Measurements from ENCODE around the gene CYP2C19.
"Not testable (repeated sequence)": the region's sequence is repeated elsewhere in the genome, so short reads cannot be mapped to it uniquely, and the experiment has no call there.

CYP2C19 gene

GRCh38 chr10:94830025-94830424 lies 67.5 kb downstream of the CYP2C19 start:
- H3K36me3 Mint-ChIP-seq (ENCODE audit: low read depth); H3K27me3 Mint-ChIP-seq; H3K4me1 Mint-ChIP-seq (ENCODE audit: low read depth); intact Hi-C loops (cut with micrococcal nuclease); H3K27ac Mint-ChIP-seq; H3K4me3 Mint-ChIP-seq: not testable (repeated sequence)
- H3K9me3 Mint-ChIP-seq, result peaks cover 50% of the 10 kb centered on the region

- Mint-ChIP-seq H3K4me3 (no peak overlapping the region), H3K36me3 (ENCODE audit: low read depth) (no peaks in the 10 kb centered on the region), H3K4me1 (ENCODE audit: low read depth) (no peaks in the 10 kb centered on the region), H3K9me3 (peaks cover 14% of the 10 kb centered on the region), H3K27ac (no peak overlapping the region), H3K27me3 (no peaks in the 10 kb centered on the region)
- intact Hi-C loops (cut with micrococcal nuclease), result no loop called here
Measured at GRCh38 chr10:94846204-94846603, 83.7 kb downstream of the CYP2C19 start.

- no peaks in the 10 kb centered on the region for H3K36me3 Mint-ChIP-seq (ENCODE audit: low read depth)
- no peak overlapping the region for H3K4me3 Mint-ChIP-seq
- intact Hi-C loops (cut with micrococcal nuclease), result no loop called here
- H3K27me3 Mint-ChIP-seq, result no peaks in the 10 kb centered on the region
- no peaks in the 10 kb centered on the region for H3K9me3 Mint-ChIP-seq
- no peak overlapping the region for H3K27ac Mint-ChIP-seq
- no peaks in the 10 kb centered on the region for H3K4me1 Mint-ChIP-seq (ENCODE audit: low read depth)
Measured at GRCh38 chr10:94850766-94851165, 88.3 kb downstream of the CYP2C19 start.

GRCh38 chr10:94851263-94851662 lies 88.8 kb downstream of the CYP2C19 start:
- Mint-ChIP-seq H3K27me3 (no peaks in the 10 kb centered on the region), H3K27ac (no peak overlapping the region), H3K9me3 (no peaks in the 10 kb centered on the region), H3K4me1 (ENCODE audit: low read depth) (no peaks in the 10 kb centered on the region), H3K4me3 (no peak overlapping the region), H3K36me3 (ENCODE audit: low read depth) (no peaks in the 10 kb centered on the region)
- intact Hi-C loops (cut with micrococcal nuclease), result no loop called here

GRCh38 chr10:94852438-94852837 lies 90.0 kb downstream of the CYP2C19 start:
- intact Hi-C loops (cut with micrococcal nuclease), result no loop called here
- Mint-ChIP-seq H3K27ac (no peak overlapping the region), H3K4me3 (no peak overlapping the region), H3K27me3 (no peaks in the 10 kb centered on the region), H3K4me1 (ENCODE audit: low read depth) (no peaks in the 10 kb centered on the region), H3K36me3 (ENCODE audit: low read depth) (no peaks in the 10 kb centered on the region), H3K9me3 (peaks cover 7% of the 10 kb centered on the region)

- H3K4me1 Mint-ChIP-seq (ENCODE audit: low read depth), result no peaks in the 10 kb centered on the region
- peaks cover 13% of the 10 kb centered on the region for H3K9me3 Mint-ChIP-seq
- H3K36me3 Mint-ChIP-seq (ENCODE audit: low read depth), result no peaks in the 10 kb centered on the region
- no peak overlapping the region for H3K27ac Mint-ChIP-seq
- intact Hi-C loops (cut with micrococcal nuclease), result no loop called here
- no peaks in the 10 kb centered on the region for H3K27me3 Mint-ChIP-seq
- no peak overlapping the region for H3K4me3 Mint-ChIP-seq
Measured at GRCh38 chr10:94853065-94853464, 90.6 kb downstream of the CYP2C19 start.

GRCh38 chr10:94858005-94858404 lies 95.5 kb downstream of the CYP2C19 start:
- Mint-ChIP-seq H3K27me3 (no peaks in the 10 kb centered on the region), H3K4me1 (ENCODE audit: low read depth) (no peaks in the 10 kb centered on the region), H3K36me3 (ENCODE audit: low read depth) (no peaks in the 10 kb centered on the region), H3K9me3 (peaks cover 18% of the 10 kb centered on the region), H3K27ac (no peak overlapping the region), H3K4me3 (no peak overlapping the region)
- intact Hi-C loops (cut with micrococcal nuclease), result no loop called here

- no peaks in the 10 kb centered on the region for H3K36me3 Mint-ChIP-seq (ENCODE audit: low read depth)
- intact Hi-C loops (cut with micrococcal nuclease), result no loop called here
- no peaks in the 10 kb centered on the region for H3K27me3 Mint-ChIP-seq
- no peak overlapping the region for H3K4me3 Mint-ChIP-seq
- no peak overlapping the region for H3K27ac Mint-ChIP-seq
- no peaks in the 10 kb centered on the region for H3K4me1 Mint-ChIP-seq (ENCODE audit: low read depth)
- H3K9me3 Mint-ChIP-seq, result peaks cover 20% of the 10 kb centered on the region
Measured at GRCh38 chr10:94859086-94859485, 96.6 kb downstream of the CYP2C19 start.

GRCh38 chr10:94878649-94879048 lies 116.2 kb downstream of the CYP2C19 start:
- H3K9me3 Mint-ChIP-seq, result peaks cover 7% of the 10 kb centered on the region
- no peaks in the 10 kb centered on the region for H3K36me3 Mint-ChIP-seq (ENCODE audit: low read depth)
- H3K27me3 Mint-ChIP-seq, result no peaks in the 10 kb centered on the region
- intact Hi-C loops (cut with micrococcal nuclease), result no loop called here
- H3K27ac Mint-ChIP-seq, result no peak overlapping the region
- H3K4me1 Mint-ChIP-seq (ENCODE audit: low read depth), result no peaks in the 10 kb centered on the region
- no peak overlapping the region for H3K4me3 Mint-ChIP-seq

- H3K27ac Mint-ChIP-seq, result no peak overlapping the region
- H3K4me3 Mint-ChIP-seq, result no peak overlapping the region
- H3K9me3 Mint-ChIP-seq, result peaks cover 7% of the 10 kb centered on the region
- no peaks in the 10 kb centered on the region for H3K27me3 Mint-ChIP-seq
- H3K36me3 Mint-ChIP-seq (ENCODE audit: low read depth), result no peaks in the 10 kb centered on the region
- no peaks in the 10 kb centered on the region for H3K4me1 Mint-ChIP-seq (ENCODE audit: low read depth)
- intact Hi-C loops (cut with micrococcal nuclease), result no loop called here
Measured at GRCh38 chr10:94879214-94879613, 116.7 kb downstream of the CYP2C19 start.

GRCh38 chr10:94889123-94889522 lies 126.6 kb downstream of the CYP2C19 start:
- intact Hi-C loops (cut with micrococcal nuclease), result no loop called here
- Mint-ChIP-seq H3K9me3 (no peaks in the 10 kb centered on the region), H3K4me3 (no peak overlapping the region), H3K27ac (no peak overlapping the region), H3K27me3 (no peaks in the 10 kb centered on the region), H3K4me1 (ENCODE audit: low read depth) (no peaks in the 10 kb centered on the region), H3K36me3 (ENCODE audit: low read depth) (no peaks in the 10 kb centered on the region)

- Mint-ChIP-seq H3K9me3 (no peaks in the 10 kb centered on the region), H3K27me3 (no peaks in the 10 kb centered on the region), H3K27ac (no peak overlapping the region)
Measured at GRCh38 chr10:94890264-94891022, 128.0 kb downstream of the CYP2C19 start.

GRCh38 chr10:94898414-94898813 lies 135.9 kb downstream of the CYP2C19 start:
- H3K36me3 Mint-ChIP-seq (ENCODE audit: low read depth); H3K27ac Mint-ChIP-seq: not testable (repeated sequence)

More at GRCh38 chr10:94890264-94891022, 128.0 kb downstream of the CYP2C19 start:
- intact Hi-C loops (cut with micrococcal nuclease), result no loop called here
- Mint-ChIP-seq H3K36me3 (ENCODE audit: low read depth) (no peaks in the 10 kb centered on the region), H3K4me3 (no peak overlapping the region), H3K4me1 (ENCODE audit: low read depth) (no peaks in the 10 kb centered on the region)

GRCh38 chr10:94902080-94902479 lies 139.6 kb downstream of the CYP2C19 start:
- H3K4me1 Mint-ChIP-seq (ENCODE audit: low read depth), result no peaks in the 10 kb centered on the region
- no peaks in the 10 kb centered on the region for H3K36me3 Mint-ChIP-seq (ENCODE audit: low read depth)
- H3K27ac Mint-ChIP-seq, result no peak overlapping the region
- H3K4me3 Mint-ChIP-seq, result no peak overlapping the region
- peaks cover 24% of the 10 kb centered on the region for H3K9me3 Mint-ChIP-seq
- no peaks in the 10 kb centered on the region for H3K27me3 Mint-ChIP-seq
- intact Hi-C loops (cut with micrococcal nuclease), result no loop called here

More at GRCh38 chr10:94898414-94898813, 135.9 kb downstream of the CYP2C19 start:
- H3K27me3 Mint-ChIP-seq; intact Hi-C loops (cut with micrococcal nuclease); H3K4me3 Mint-ChIP-seq; H3K4me1 Mint-ChIP-seq (ENCODE audit: low read depth): not testable (repeated sequence)
- H3K9me3 Mint-ChIP-seq, result peaks cover 33% of the 10 kb centered on the region

GRCh38 chr10:94902570-94902969 lies 140.1 kb downstream of the CYP2C19 start:
- no peak overlapping the region for H3K27ac Mint-ChIP-seq
- intact Hi-C loops (cut with micrococcal nuclease), result no loop called here
- peaks cover 19% of the 10 kb centered on the region for H3K9me3 Mint-ChIP-seq
- no peaks in the 10 kb centered on the region for H3K27me3 Mint-ChIP-seq
- H3K4me1 Mint-ChIP-seq (ENCODE audit: low read depth), result no peaks in the 10 kb centered on the region
- H3K4me3 Mint-ChIP-seq, result no peak overlapping the region
- H3K36me3 Mint-ChIP-seq (ENCODE audit: low read depth), result no peaks in the 10 kb centered on the region

Measured in dendritic cell treated with granulocyte-macrophage colony-stimulating factor and Interleukin-4, amounts not matched to agents 40 ng/mL and 50 ng/mL, for 4 days (primary cell).